CD4-positive, alpha-beta T cell treated with Interleukin-17A for 4 hours (primary cell): Measurements from ENCODE around the gene SCFD1.

Source experiments
- DNase-seq: peaks from one replicate; pipeline ENCODE4 v3.0.0-alpha.2; 2020; ENCODE audit warnings: mixed read lengths

Gene SCFD1

GRCh38 chr14:30763891-30764290, 141.8 kb downstream of the SCFD1 start:
- DNase-seq = no peak

- DNase-seq = no peak
These were observed 145.5 kb downstream of the SCFD1 start for GRCh38 chr14:30767624-30768023.

GRCh38 chr14:30768791-30769190, 146.7 kb downstream of the SCFD1 start:
- no peak for DNase-seq

- no peak for DNase-seq
These were observed 148.3 kb downstream of the SCFD1 start for GRCh38 chr14:30770376-30770775.

GRCh38 chr14:30771595-30771994, 149.5 kb downstream of the SCFD1 start:
- no peak for DNase-seq

GRCh38 chr14:30779210-30779609, 157.1 kb downstream of the SCFD1 start:
- no peak for DNase-seq
